Mammary epithelial cell (primary cell): ENCODE measurements around the gene GPC5.
"Not testable (repeated sequence)": the region's sequence is repeated elsewhere in the genome, so short reads cannot be mapped to it uniquely, and the experiment has no call there.

ENCODE experiments used
- EZH2 ChIP-seq: IDR thresholded peaks from 2 replicates; pipeline ENCODE4 v1.6.1; 2012; ENCODE audit warnings: low read length, inconsistent platforms, borderline replicate concordance
- TF ChIP-seq, protein P1 (sequence below), 2 donors: IDR thresholded peaks in 1 of 2; conservative IDR thresholded peaks in 1 of 2; 2 replicates each; pipeline ENCODE4 v1.5.1; 2011 to 2012; ENCODE audit warnings: inconsistent platforms in 2 of 2, low read length in 2 of 2, mild to moderate bottlenecking in 2 of 2, control low read depth in 1 of 2, low read depth in 1 of 2; ENCODE audit not compliant: insufficient read depth in 1 of 2; ENCODE audit errors: extremely low read depth in 1 of 2

DNA sequence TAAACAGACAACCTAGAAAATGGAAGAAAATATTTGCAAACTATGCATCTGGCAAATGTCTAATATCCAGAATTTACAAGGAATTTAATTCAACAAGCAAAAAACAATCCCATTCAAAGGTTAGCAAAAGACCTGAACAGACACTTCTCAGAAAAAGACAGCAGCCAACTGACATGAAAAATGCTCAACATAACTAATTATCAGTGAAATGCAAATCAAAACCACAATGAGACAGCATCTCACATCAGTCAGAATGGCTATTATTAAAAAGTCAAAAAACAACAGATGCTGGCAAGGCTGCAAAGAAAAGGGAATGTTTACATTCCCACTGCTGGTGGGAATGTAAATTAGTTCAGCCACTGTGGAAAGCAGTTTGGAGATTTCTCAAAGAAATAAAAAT lies 1500.5 kb downstream of the GPC5 start:
- TF ChIP-seq, protein P1, sequence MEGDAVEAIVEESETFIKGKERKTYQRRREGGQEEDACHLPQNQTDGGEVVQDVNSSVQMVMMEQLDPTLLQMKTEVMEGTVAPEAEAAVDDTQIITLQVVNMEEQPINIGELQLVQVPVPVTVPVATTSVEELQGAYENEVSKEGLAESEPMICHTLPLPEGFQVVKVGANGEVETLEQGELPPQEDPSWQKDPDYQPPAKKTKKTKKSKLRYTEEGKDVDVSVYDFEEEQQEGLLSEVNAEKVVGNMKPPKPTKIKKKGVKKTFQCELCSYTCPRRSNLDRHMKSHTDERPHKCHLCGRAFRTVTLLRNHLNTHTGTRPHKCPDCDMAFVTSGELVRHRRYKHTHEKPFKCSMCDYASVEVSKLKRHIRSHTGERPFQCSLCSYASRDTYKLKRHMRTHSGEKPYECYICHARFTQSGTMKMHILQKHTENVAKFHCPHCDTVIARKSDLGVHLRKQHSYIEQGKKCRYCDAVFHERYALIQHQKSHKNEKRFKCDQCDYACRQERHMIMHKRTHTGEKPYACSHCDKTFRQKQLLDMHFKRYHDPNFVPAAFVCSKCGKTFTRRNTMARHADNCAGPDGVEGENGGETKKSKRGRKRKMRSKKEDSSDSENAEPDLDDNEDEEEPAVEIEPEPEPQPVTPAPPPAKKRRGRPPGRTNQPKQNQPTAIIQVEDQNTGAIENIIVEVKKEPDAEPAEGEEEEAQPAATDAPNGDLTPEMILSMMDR (conservative IDR thresholded peaks at IDR 0.05 in 1 of 2, IDR thresholded peaks at IDR 0.05 in 1 of 2; ENCODE audit: extremely low read depth in 1 of 2, insufficient read depth in 1 of 2, low read depth in 1 of 2, low read length in 2 of 2): not testable (repeated sequence)
- TF ChIP-seq EZH2: not testable (repeated sequence)
